HepG2 (cell line): ENCODE measurements around the gene CFAP119. TPM values are rescaled to one million over a fixed set of nuclear protein-coding genes. Genes with fewer than 3 reads are reported as not detected.

Experiments used
- ADNP ChIP-seq: sonication (generic); formaldehyde crosslinking; IDR thresholded peaks from 2 replicates; pipeline ENCODE4 v1.4.0; 2020; ENCODE audit warnings: missing genetic modification reagents
- ATF1 ChIP-seq: IDR thresholded peaks from 2 replicates; pipeline ENCODE4 v1.6.1; 2016; ENCODE audit warnings: mild to moderate bottlenecking, control low read depth
- ATF5 ChIP-seq: sonication (generic); formaldehyde crosslinking; IDR thresholded peaks from 2 replicates; pipeline ENCODE4 v1.4.0; 2020; ENCODE audit warnings: mild to moderate bottlenecking, low read depth, missing genetic modification reagents
- ISL2 ChIP-seq: sonication (generic); formaldehyde crosslinking; IDR thresholded peaks from 2 replicates; pipeline ENCODE4 v1.5.0; 2020; ENCODE audit warnings: missing genetic modification reagents
- PAXIP1 ChIP-seq: sonication (generic); formaldehyde crosslinking; conservative IDR thresholded peaks from 2 replicates; pipeline ENCODE4 v1.4.0; 2020; ENCODE audit warnings: mild to moderate bottlenecking, missing genetic modification reagents, moderate library complexity
- RARA ChIP-seq: IDR thresholded peaks from 2 replicates; pipeline ENCODE4 v1.6.1; 2016; ENCODE audit warnings: missing genetic modification reagents, missing compliant biosample characterization
- SNAPC4 ChIP-seq: sonication (generic); formaldehyde crosslinking; IDR thresholded peaks from 2 replicates; pipeline ENCODE4 v1.4.0; 2020; ENCODE audit warnings: mild to moderate bottlenecking, missing genetic modification reagents
- ZBTB37 ChIP-seq: sonication (generic); formaldehyde crosslinking; IDR thresholded peaks from 2 replicates; pipeline ENCODE4 v1.4.0; 2020; ENCODE audit warnings: mild to moderate bottlenecking, missing genetic modification reagents
- ZBTB43 ChIP-seq: sonication (generic); formaldehyde crosslinking; conservative IDR thresholded peaks from 2 replicates; pipeline ENCODE4 v1.4.0; 2020; ENCODE audit warnings: missing genetic modification reagents
- ZKSCAN1 ChIP-seq: fragments of 150-350 bp; IDR thresholded peaks from 2 replicates; pipeline ENCODE4 v1.6.1; 2014; ENCODE audit warnings: low read length
- ZMYM3 ChIP-seq: sonication (generic); formaldehyde crosslinking; IDR thresholded peaks from 2 replicates; pipeline ENCODE4 v1.5.1; 2020; ENCODE audit warnings: mild to moderate bottlenecking, missing genetic modification reagents
- ZNF263 ChIP-seq: sonication (generic); formaldehyde crosslinking; IDR thresholded peaks from 2 replicates; pipeline ENCODE4 v1.4.0; 2020; ENCODE audit warnings: missing genetic modification reagents
- ZNF572 ChIP-seq: sonication (generic); formaldehyde crosslinking; IDR thresholded peaks from 2 replicates; pipeline ENCODE4 v1.5.1; 2020; ENCODE audit warnings: mild to moderate bottlenecking, missing genetic modification reagents
- ZNF781 ChIP-seq: sonication (generic); formaldehyde crosslinking; IDR thresholded peaks from 2 replicates; pipeline ENCODE4 v1.5.1; 2020; ENCODE audit warnings: borderline replicate concordance, mild to moderate bottlenecking, missing genetic modification reagents; ENCODE audit errors: not compliant biosample characterization
- ZSCAN30 ChIP-seq: sonication (generic); formaldehyde crosslinking; IDR thresholded peaks from 2 replicates; pipeline ENCODE4 v1.5.0; 2020; ENCODE audit warnings: mild to moderate bottlenecking, missing genetic modification reagents
- polyA plus RNA-seq, 8 experiments: library from polyadenylated mRNA; depleted of rRNA in 3 of 8; stranded (reverse) in 7 of 8; unstranded in 1 of 8; fragments of >200 nt; fragmentation: Illumina TruSeq in 4 of 8; extraction: Trizol in 4 of 8; gene quantifications; 2 replicates each; pipeline versions ENCODE4 v1.2.1 to v1.2.3, GENCODE V29; 2011 to 2016; ENCODE audit warnings: low read depth in 4 of 8, missing spikeins in 1 of 8, mixed read lengths in 1 of 8; ENCODE audit not compliant: insufficient read depth in 1 of 8
- total RNA-seq, 5 experiments: library from RNA; depleted of rRNA; stranded (reverse); fragments of >200 nt; fragmentation: Illumina TruSeq; extraction: Trizol; gene quantifications; 2 replicates each; pipeline ENCODE4 v1.2.3, GENCODE V29; 2016; ENCODE audit warnings: low read depth in 1 of 5

CFAP119 gene
- total and polyA plus RNA-seq, 2 of the 13 experiments (the other 11 are each of a cell fraction or from before 2014, with no cell fraction given), result 6.4 TPM

GRCh38 chr16:30787613-30788378 is 25.9 kb upstream of the CFAP119 start (continued):
- TF ChIP-seq ZNF781 (CRISPR knock-in tag) (no peak), ATF1 (CRISPR knock-in tag) (peak; percentile 8; the same call in 1 of the 2 replicates), ZNF572 (CRISPR knock-in tag) (0 out of 2 replicates have a peak, but pooled peaks have one; percentile 64), PAXIP1 (peak; percentile 54), ADNP (CRISPR knock-in tag) (peak; percentile 55; the same call in 1 of the 2 replicates), ISL2 (peak; percentile 53; the same call in 1 of the 2 replicates), ZSCAN30 (CRISPR knock-in tag) (no peak), ZBTB37 (CRISPR knock-in tag) (0 out of 2 replicates have a peak, but pooled peaks have one; percentile 29), ZBTB43 (CRISPR knock-in tag) (no peak; the same call in 1 of the 2 replicates), RARA (CRISPR knock-in tag) (0 out of 2 replicates have a peak, but pooled peaks have one; percentile 18), ZKSCAN1 (no peak), ZMYM3 (0 out of 2 replicates have a peak, but pooled peaks have one; percentile 68), ATF5 (peak; percentile 41; the same call in 1 of the 2 replicates), ZNF263 (peak; percentile 46; the same call in 1 of the 2 replicates), SNAPC4 (CRISPR knock-in tag) (0 out of 2 replicates have a peak, but pooled peaks have one; percentile 8)
